ENCODE data around the gene CTSF. TPM values are rescaled to one million over a fixed set of nuclear protein-coding genes. Genes with fewer than 3 reads are reported as not detected.
A peak's percentile ranks its signal among the peaks of the same experiment; 100 is the strongest.

The CTSF gene
- total and polyA plus RNA-seq, 2 donors (not counting 1 experiment from before 2014, with no cell fraction given): 16.6 to 20.9 TPM

GRCh38 chr11:66591175-66591574, 22.8 kb upstream of the CTSF start:
- ChIA-PET POLR2A (interaction anchor here (0.8 to 2.2 kb wide), 3 partner anchors 47 to 86 kb away, joined by 3 to 17 read pairs (median 5); partner anchors contain the start of genes RBM4 and RBM4B), CTCF (interaction anchor here (0.8 to 5.9 kb wide), 9 partner anchors 9 to 89 kb away, joined by 3 to 46 read pairs (median 5); partner anchors contain the start of genes RBM14, RBM4 and RBM4B)
- Histone ChIP-seq H3K4me1 (ENCODE audit: control insufficient read depth in 2 of 2, insufficient read depth in 2 of 2, low read length in 2 of 2) (peaks cover 28 to 29% of the 10 kb centered on the region in 2 donors), H3K4me2 (replicated peaks; ENCODE audit: low read depth, low read length, poor library complexity, severe bottlenecking) (no peak overlapping the region), H4K20me1 (ENCODE audit: control insufficient read depth, insufficient read depth, low read length, poor library complexity, severe bottlenecking) (no peaks in the 10 kb centered on the region), H3K9me3 (ENCODE audit: control extremely low read depth in 1 of 3, control insufficient read depth in 2 of 3, insufficient read depth in 1 of 3, low read length in 2 of 3) (no peaks in the 10 kb centered on the region), H3K27me3 (replicated peaks in 1 of 4; ENCODE audit: control extremely low read depth in 1 of 4, control insufficient read depth in 3 of 4, insufficient read depth in 4 of 4, low read length in 3 of 4) (no peaks in the 10 kb centered on the region), H3K27ac (ENCODE audit: low read length in 2 of 2) (no peak overlapping the region), H3K36me3 (replicated peaks in 1 of 2; ENCODE audit: control extremely low read depth in 1 of 2, control insufficient read depth in 1 of 2, extremely low read depth in 1 of 2, insufficient read depth in 2 of 2, low read length in 1 of 2) (no peaks in the 10 kb centered on the region), H3K79me2 (ENCODE audit: control insufficient read depth, insufficient read depth, low read length) (peaks cover 47% of the 10 kb centered on the region), H3K9ac (ENCODE audit: low read length) (no peak overlapping the region), H2AFZ (ENCODE audit: insufficient read depth, low read depth, low read length, poor library complexity, severe bottlenecking) (no peak overlapping the region), H3K4me3 (ENCODE audit: control extremely low read depth in 1 of 5, extremely low read depth in 1 of 5, insufficient read depth in 1 of 5, low read depth in 2 of 5, low read length in 4 of 5) (no peak overlapping the region)
- H3K4me1 Mint-ChIP-seq: peaks cover 34% of the 10 kb centered on the region
- intact Hi-C loops (cut with micrococcal nuclease): loop anchor here (5.0 kb wide), 1 partner anchor 71 kb away; no protein-coding TSS in a partner anchor
- TF ChIP-seq CTCF (IDR thresholded peaks at IDR 0.05): no peak
- no peak for TF ChIP-seq EZH2 (IDR thresholded peaks at IDR 0.05; ENCODE audit: borderline replicate concordance, insufficient read depth, low read depth, low read length, poor library complexity, severe bottlenecking)
- ATAC-seq (ENCODE audit: low read depth): no peak
- H3K27ac Mint-ChIP-seq: no peak overlapping the region
- peak overlapping the region; percentile 13 for H3K4me3 Mint-ChIP-seq
- H3K9me3 Mint-ChIP-seq (ENCODE audit: insufficient read depth): no peaks in the 10 kb centered on the region
- DNase-seq: no peak
- WGBS (ENCODE audit: insufficient coverage): 100% methylated on average over 1 of the region's 2 CpGs
- H3K27me3 Mint-ChIP-seq: no peaks in the 10 kb centered on the region

GRCh38 chr11:66589996-66590675, 21.7 kb upstream of the CTSF start:
- TF ChIP-seq EZH2 (IDR thresholded peaks at IDR 0.05; ENCODE audit: borderline replicate concordance, insufficient read depth, low read depth, low read length, poor library complexity, severe bottlenecking): no peak
- no peak for TF ChIP-seq CTCF (IDR thresholded peaks at IDR 0.05)
- H3K4me3 ChIP-seq (ENCODE audit: control extremely low read depth in 1 of 5, extremely low read depth in 1 of 5, insufficient read depth in 1 of 5, low read depth in 2 of 5, low read length in 4 of 5): no peak overlapping the region
- H4K20me1 ChIP-seq (ENCODE audit: control insufficient read depth, insufficient read depth, low read length, poor library complexity, severe bottlenecking): no peaks in the 10 kb centered on the region
- H3K36me3 ChIP-seq (replicated peaks in 1 of 2; ENCODE audit: control extremely low read depth in 1 of 2, control insufficient read depth in 1 of 2, extremely low read depth in 1 of 2, insufficient read depth in 2 of 2, low read length in 1 of 2): no peaks in the 10 kb centered on the region
- WGBS (ENCODE audit: insufficient coverage): 100% methylated on average over 3 of the region's 7 CpGs
- Mint-ChIP-seq H3K4me1 (peaks cover 24% of the 10 kb centered on the region), H3K27ac (no peak overlapping the region), H3K9me3 (ENCODE audit: insufficient read depth) (no peaks in the 10 kb centered on the region), H3K27me3 (no peaks in the 10 kb centered on the region), H3K4me3 (no peak overlapping the region)
- ATAC-seq (ENCODE audit: low read depth) (no peak), DNase-seq (peak; percentile 3)
- H3K79me2 ChIP-seq (ENCODE audit: control insufficient read depth, insufficient read depth, low read length): peaks cover 36% of the 10 kb centered on the region
- H3K27me3 ChIP-seq (replicated peaks in 1 of 4; ENCODE audit: control extremely low read depth in 1 of 4, control insufficient read depth in 3 of 4, insufficient read depth in 4 of 4, low read length in 3 of 4): peaks cover 0 to under 1% (median 0%) of the 10 kb centered on the region in 4 experiments
- H3K4me2 ChIP-seq (replicated peaks; ENCODE audit: low read depth, low read length, poor library complexity, severe bottlenecking): no peak overlapping the region
- H3K9me3 ChIP-seq (ENCODE audit: control extremely low read depth in 1 of 3, control insufficient read depth in 2 of 3, insufficient read depth in 1 of 3, low read length in 2 of 3): no peaks in the 10 kb centered on the region
- intact Hi-C loops (cut with micrococcal nuclease): loop anchor here (5.0 kb wide), 1 partner anchor 72 kb away; no protein-coding TSS in a partner anchor
- peaks cover 22 to 26% of the 10 kb centered on the region in 2 donors for H3K4me1 ChIP-seq (ENCODE audit: control insufficient read depth in 2 of 2, insufficient read depth in 2 of 2, low read length in 2 of 2)
- POLR2A ChIA-PET: interaction anchor here (0.6 to 1.7 kb wide), 3 partner anchors 48 to 1717 kb away, joined by 3 to 5 read pairs (median 4); partner anchors contain the start of genes RBM4 and RBM4B
- CTCF ChIA-PET: interaction anchor here (0.8 to 3.3 kb wide), 7 partner anchors 10 to 88 kb away, joined by 3 to 14 read pairs (median 5); partner anchors contain the start of genes RBM4 and RBM4B
- H3K27ac ChIP-seq (ENCODE audit: low read length in 2 of 2): no peak overlapping the region
- no peak overlapping the region for H3K9ac ChIP-seq (ENCODE audit: low read length)
- no peak overlapping the region for H2AFZ ChIP-seq (ENCODE audit: insufficient read depth, low read depth, low read length, poor library complexity, severe bottlenecking)
